PC-3 (cell line): ENCODE measurements around the gene SPATA2. TPM values are rescaled to one million over a fixed set of nuclear protein-coding genes. Genes with fewer than 3 reads are reported as not detected.
A peak's percentile ranks its signal among the peaks of the same experiment; 100 is the strongest.

Experiments
- ATAC-seq: fragments of 200-7000 bp; cut with Tn5 transposase; 2 replicates; pipeline ENCODE4 v1.9.1; 2020; ENCODE audit warnings: mild to moderate bottlenecking, moderate library complexity
- BruUV-seq: library from RNA; stranded (reverse); fragments of 400-500 nt; replicated peaks from 2 replicates; lab custom pipeline; 2021; lab: Mats Ljungman, UMichigan
- CTCF ChIA-PET: fragments of 300-600 bp; sonication (Branson Sonifier 250); formaldehyde crosslinking; loops from one replicate; lab custom pipeline; 2022; ENCODE audit warnings: antibody characterized with exemption; lab: Charles Lee
- POLR2A ChIA-PET: fragments of 300-600 bp; sonication (Branson Sonifier 250); formaldehyde crosslinking; loops from one replicate; lab custom pipeline; 2022; ENCODE audit warnings: antibody characterized with exemption; ENCODE audit not compliant: unreplicated experiment; lab: Charles Lee
- DNase-seq: peaks from one replicate; pipeline ENCODE4 v3.0.0-alpha.2; 2015
- H2AFZ ChIP-seq: fragments of 300-600 bp; sonication (generic); 2 replicates; pipeline ENCODE4 v1.6.0; 2016; ENCODE audit warnings: antibody characterized with exemption, low read length
- H3F3A ChIP-seq: fragments of 300-600 bp; sonication (generic); one replicate; pipeline ENCODE4 v1.6.0; 2017; ENCODE audit warnings: antibody characterized with exemption, low read length, control low read depth, mild to moderate bottlenecking; ENCODE audit not compliant: unreplicated experiment
- H3K27ac ChIP-seq: fragments of 300-600 bp; sonication (generic); 2 replicates; pipeline ENCODE4 v1.5.1; 2016; ENCODE audit warnings: mild to moderate bottlenecking, low read length
- H3K27me3 ChIP-seq: fragments of 300-600 bp; sonication (generic); 2 replicates; pipeline ENCODE4 v1.6.1; 2016; ENCODE audit warnings: low read length, mixed read lengths
- H3K36me3 ChIP-seq: fragments of 300-600 bp; sonication (generic); 2 replicates; pipeline ENCODE4 v1.6.1; 2016; ENCODE audit warnings: low read depth, mixed run types, low read length, mixed read lengths
- H3K4me1 ChIP-seq: fragments of 300-600 bp; sonication (generic); 2 replicates; pipeline ENCODE4 v1.5.1; 2016; ENCODE audit warnings: low read length; ENCODE audit not compliant: insufficient read depth
- H3K4me2 ChIP-seq: fragments of 300-600 bp; sonication (generic); 2 replicates; pipeline ENCODE4 v1.6.0; 2016; ENCODE audit warnings: low read length
- H3K4me3 ChIP-seq: fragments of 300-600 bp; sonication (generic); 2 replicates; pipeline ENCODE4 v1.5.1; 2016; ENCODE audit warnings: mild to moderate bottlenecking, low read length, mixed read lengths
- H3K79me2 ChIP-seq: fragments of 300-600 bp; sonication (generic); 2 replicates; pipeline ENCODE4 v1.6.1; 2017; ENCODE audit warnings: low read length, mixed read lengths
- H3K9ac ChIP-seq: fragments of 300-600 bp; sonication (generic); 2 replicates; pipeline ENCODE4 v1.6.0; 2016; ENCODE audit warnings: mild to moderate bottlenecking, low read length
- H3K9me2 ChIP-seq: fragments of 300-600 bp; sonication (generic); replicated peaks from 2 replicates; pipeline ENCODE4 v1.6.1; 2016; ENCODE audit warnings: mixed run types, low read length, mixed read lengths
- H3K9me3 ChIP-seq: fragments of 300-600 bp; sonication (generic); 2 replicates; pipeline ENCODE4 v1.6.1; 2016; ENCODE audit warnings: low read length, mixed read lengths
- H4K20me1 ChIP-seq: fragments of 300-600 bp; sonication (generic); 2 replicates; pipeline ENCODE4 v1.6.1; 2016; ENCODE audit warnings: low read length, mixed read lengths
- CTCF ChIP-seq: fragments of 300-600 bp; sonication (generic); conservative IDR thresholded peaks from 2 replicates; pipeline ENCODE4 v1.5.1; 2017; ENCODE audit warnings: antibody characterized with exemption, low read depth, mild to moderate bottlenecking, low read length
- EZH2 ChIP-seq: fragments of 300-600 bp; sonication (generic); IDR thresholded peaks from one replicate; pipeline ENCODE4 v1.6.1; 2017; ENCODE audit warnings: antibody characterized with exemption, mild to moderate bottlenecking, low read length; ENCODE audit not compliant: unreplicated experiment
- EZH2phosphoT487 ChIP-seq: fragments of 300-600 bp; sonication (generic); IDR thresholded peaks from 2 replicates; pipeline ENCODE4 v1.6.1; 2018; ENCODE audit warnings: mild to moderate bottlenecking, antibody characterized with exemption, low read length, borderline replicate concordance
- intact Hi-C: fragments of 100-400 bp; cut with micrococcal nuclease; formaldehyde crosslinking; loops from 2 replicates; pipeline ENCODE4 v1.9.0; 2023
- total RNA-seq: library from RNA; depleted of rRNA; stranded (reverse); fragments of >200 nt; gene quantifications from 2 replicates; pipeline ENCODE4 v1.2.3, GENCODE V29; 2014

SPATA2 gene
- total RNA-seq, 1 experiment from 2014 or later: 7.4 TPM

GRCh38 chr20:49929142-49929494, 13.8 kb upstream of the SPATA2 start:
- Histone ChIP-seq H3K36me3 (no peaks in the 10 kb centered on the region), H3K27ac (no peak overlapping the region), H2AFZ (peak overlapping the region; percentile 87), H3K9me3 (no peaks in the 10 kb centered on the region), H4K20me1 (no peaks in the 10 kb centered on the region), H3K9ac (no peak overlapping the region), H3F3A (no peaks in the 10 kb centered on the region), H3K4me3 (peak overlapping the region; percentile 13; the same call in 1 of the 2 replicates), H3K4me2 (peak overlapping the region; percentile 58), H3K9me2 (no peaks in the 10 kb centered on the region), H3K79me2 (no peaks in the 10 kb centered on the region), H3K4me1 (0 out of 2 replicates have a peak, but pooled peaks cover 3% of the 10 kb centered on the region), H3K27me3 (no peaks in the 10 kb centered on the region)
- BruUV-seq: no TSS peak
- intact Hi-C loops: no loop called here
- POLR2A ChIA-PET: no interaction called here
- CTCF ChIA-PET: interaction anchor here (1.1 kb wide), 1 partner anchor 15 kb away, joined by 5 read pairs; no protein-coding TSS in a partner anchor
- DNase-seq: no peak
- TF ChIP-seq EZH2: no peak
- TF ChIP-seq EZH2phosphoT487: no peak
- TF ChIP-seq CTCF: no peak
- ATAC-seq: no peak

- ATAC-seq (peak; percentile 98), DNase-seq (peak; percentile 97)
- H3K27ac ChIP-seq: no peak overlapping the region
- TF ChIP-seq EZH2 (no peak), CTCF (peak; percentile 98), EZH2phosphoT487 (no peak)
- BruUV-seq: TSS peak; percentile 51
- H3K79me2 ChIP-seq: no peaks in the 10 kb centered on the region
- H3K4me1 ChIP-seq: 0 out of 2 replicates have a peak, but pooled peaks cover 3% of the 10 kb centered on the region
- H3K36me3 ChIP-seq: no peaks in the 10 kb centered on the region
- POLR2A ChIA-PET: no interaction called here
- H2AFZ ChIP-seq: peak overlapping the region; percentile 87
- H3K9ac ChIP-seq: no peak overlapping the region
- no peaks in the 10 kb centered on the region for H3K9me3 ChIP-seq
- no peaks in the 10 kb centered on the region for H3K9me2 ChIP-seq
- H3K4me3 ChIP-seq: peak overlapping the region; percentile 26; the same call in 1 of the 2 replicates
- CTCF ChIA-PET: no interaction called here
- H4K20me1 ChIP-seq: no peaks in the 10 kb centered on the region
- intact Hi-C loops: loop anchor here (1.0 kb wide), 1 partner anchor 12 kb away; no protein-coding TSS in a partner anchor
- H3F3A ChIP-seq: no peaks in the 10 kb centered on the region
- no peaks in the 10 kb centered on the region for H3K27me3 ChIP-seq
- peak overlapping the region; percentile 58 for H3K4me2 ChIP-seq
Measured at GRCh38 chr20:49928411-49929141, 13.2 kb upstream of the SPATA2 start.

GRCh38 chr20:49925901-49926454, 10.6 kb upstream of the SPATA2 start:
- H3K9me3 ChIP-seq: no peaks in the 10 kb centered on the region
- H3F3A ChIP-seq: no peaks in the 10 kb centered on the region
- no peaks in the 10 kb centered on the region for H4K20me1 ChIP-seq
- H3K4me3 ChIP-seq: no peak overlapping the region
- DNase-seq: no peak
- ChIA-PET POLR2A (no interaction called here), CTCF (no interaction called here)
- H3K9me2 ChIP-seq: no peaks in the 10 kb centered on the region
- no peak overlapping the region for H3K9ac ChIP-seq
- no peak overlapping the region for H3K27ac ChIP-seq
- no peak overlapping the region for H2AFZ ChIP-seq
- no peaks in the 10 kb centered on the region for H3K79me2 ChIP-seq
- 0 out of 2 replicates have a peak, but pooled peaks cover 3% of the 10 kb centered on the region for H3K4me1 ChIP-seq
- intact Hi-C loops: no loop called here
- TF ChIP-seq CTCF (no peak), EZH2 (no peak), EZH2phosphoT487 (no peak)
- no peak overlapping the region for H3K4me2 ChIP-seq
- H3K36me3 ChIP-seq: no peaks in the 10 kb centered on the region
- H3K27me3 ChIP-seq: no peaks in the 10 kb centered on the region
- no TSS peak for BruUV-seq
- ATAC-seq: no peak
